ENCODE data around the gene CLSTN2. TPM values are rescaled to one million over a fixed set of nuclear protein-coding genes. Genes with fewer than 3 reads are reported as not detected.

Gene CLSTN2
- total RNA-seq, 1 experiment from 2014 or later, result 0.07 TPM

GRCh38 chr3:139930211-139930610, 4.8 kb upstream of the CLSTN2 start:
- DNase-seq, result no peak
- no TSS peak for BruUV-seq (replicated peaks)
- Mint-ChIP-seq H3K4me3 (ENCODE audit: low read depth, unreplicated experiment) (no peak overlapping the region), H3K36me3 (ENCODE audit: insufficient read depth, unreplicated experiment) (no peaks in the 10 kb centered on the region), H3K4me1 (ENCODE audit: low read depth, unreplicated experiment) (no peaks in the 10 kb centered on the region), H3K27me3 (ENCODE audit: unreplicated experiment) (peaks cover 62% of the 10 kb centered on the region), H3K27ac (ENCODE audit: unreplicated experiment) (no peak overlapping the region), H3K9me3 (ENCODE audit: low read depth, unreplicated experiment) (no peaks in the 10 kb centered on the region)
- intact Hi-C loops (cut with micrococcal nuclease; ENCODE audit: unreplicated experiment), result loop anchor here (10.0 kb wide), 1 partner anchor 345 kb away; no protein-coding TSS in a partner anchor
- CTCF ChIA-PET, result interaction anchor here (0.6 kb wide), 1 partner anchor 935 kb away, joined by 3 read pairs; no protein-coding TSS in a partner anchor
- TF ChIP-seq CTCF (IDR thresholded peaks at IDR 0.05; ENCODE audit: unreplicated experiment), result no peak

- H3K9me3 Mint-ChIP-seq (ENCODE audit: low read depth, unreplicated experiment), result no peaks in the 10 kb centered on the region
- no TSS peak for BruUV-seq (replicated peaks)
Observed at GRCh38 chr3:139933766-139934165, 1.2 kb upstream of the CLSTN2 start.

GRCh38 chr3:139934613-139935015, 371 bp upstream of the CLSTN2 start:
- no peak for TF ChIP-seq CTCF (IDR thresholded peaks at IDR 0.05; ENCODE audit: unreplicated experiment)
- no peak for DNase-seq
- Mint-ChIP-seq H3K4me3 (ENCODE audit: low read depth, unreplicated experiment) (peak overlapping the region; percentile 79), H3K9me3 (ENCODE audit: low read depth, unreplicated experiment) (no peaks in the 10 kb centered on the region), H3K27ac (ENCODE audit: unreplicated experiment) (no peak overlapping the region), H3K4me1 (ENCODE audit: low read depth, unreplicated experiment) (peaks cover 12% of the 10 kb centered on the region), H3K27me3 (ENCODE audit: unreplicated experiment) (peaks cover 75% of the 10 kb centered on the region), H3K36me3 (ENCODE audit: insufficient read depth, unreplicated experiment) (no peaks in the 10 kb centered on the region)
- BruUV-seq (replicated peaks), result no TSS peak
- CTCF ChIA-PET, result interaction anchor here (0.5 kb wide), 1 partner anchor 998 kb away, joined by 3 read pairs; no protein-coding TSS in a partner anchor
- intact Hi-C loops (cut with micrococcal nuclease; ENCODE audit: unreplicated experiment), result loop anchor here (5.0 to 10.0 kb wide), 3 partner anchors 283 to 803 kb away; no protein-coding TSS in a partner anchor

More at GRCh38 chr3:139933766-139934165, 1.2 kb upstream of the CLSTN2 start:
- Mint-ChIP-seq H3K4me1 (ENCODE audit: low read depth, unreplicated experiment) (peaks cover 12% of the 10 kb centered on the region), H3K4me3 (ENCODE audit: low read depth, unreplicated experiment) (no peak overlapping the region), H3K27me3 (ENCODE audit: unreplicated experiment) (peaks cover 70% of the 10 kb centered on the region), H3K36me3 (ENCODE audit: insufficient read depth, unreplicated experiment) (no peaks in the 10 kb centered on the region), H3K27ac (ENCODE audit: unreplicated experiment) (no peak overlapping the region)
- CTCF ChIA-PET, result interaction anchor here (0.7 kb wide), 1 partner anchor 30 kb away, joined by 3 read pairs; no protein-coding TSS in a partner anchor
- TF ChIP-seq CTCF (IDR thresholded peaks at IDR 0.05; ENCODE audit: unreplicated experiment), result no peak
- DNase-seq, result no peak
- intact Hi-C loops (cut with micrococcal nuclease; ENCODE audit: unreplicated experiment), result loop anchor here (10.0 kb wide), 1 partner anchor 349 kb away; no protein-coding TSS in a partner anchor

GRCh38 chr3:139935866-139936817, 1.2 kb downstream of the CLSTN2 start:
- no peaks in the 10 kb centered on the region for H3K9me3 Mint-ChIP-seq (ENCODE audit: low read depth, unreplicated experiment)
- DNase-seq, result peak; percentile 36
- no peak overlapping the region for H3K27ac Mint-ChIP-seq (ENCODE audit: unreplicated experiment)
- CTCF ChIA-PET, result interaction anchor here (0.7 to 1.0 kb wide), 3 partner anchors 9 to 856 kb away, joined by 3 to 5 read pairs (median 5); no protein-coding TSS in a partner anchor
- no peak for TF ChIP-seq CTCF (IDR thresholded peaks at IDR 0.05; ENCODE audit: unreplicated experiment)
- peaks cover 12% of the 10 kb centered on the region for H3K4me1 Mint-ChIP-seq (ENCODE audit: low read depth, unreplicated experiment)
- peaks cover 90% of the 10 kb centered on the region for H3K27me3 Mint-ChIP-seq (ENCODE audit: unreplicated experiment)
- no peaks in the 10 kb centered on the region for H3K36me3 Mint-ChIP-seq (ENCODE audit: insufficient read depth, unreplicated experiment)
- H3K4me3 Mint-ChIP-seq (ENCODE audit: low read depth, unreplicated experiment), result peak overlapping the region; percentile 79
- intact Hi-C loops (cut with micrococcal nuclease; ENCODE audit: unreplicated experiment), result loop anchor here (2.0 to 10.0 kb wide), 4 partner anchors 281 to 927 kb away; no protein-coding TSS in a partner anchor
- BruUV-seq (replicated peaks), result no TSS peak
